ENCODE data around the gene MAGI2. TPM values are rescaled to one million over a fixed set of nuclear protein-coding genes. Genes with fewer than 3 reads are reported as not detected.
"Not testable (repeated sequence)": the region's sequence is repeated elsewhere in the genome, so short reads cannot be mapped to it uniquely, and the experiment has no call there.

MAGI2 gene
- total RNA-seq, 2 donors from 2014 or later: 0.08 to 0.19 TPM

DNA sequence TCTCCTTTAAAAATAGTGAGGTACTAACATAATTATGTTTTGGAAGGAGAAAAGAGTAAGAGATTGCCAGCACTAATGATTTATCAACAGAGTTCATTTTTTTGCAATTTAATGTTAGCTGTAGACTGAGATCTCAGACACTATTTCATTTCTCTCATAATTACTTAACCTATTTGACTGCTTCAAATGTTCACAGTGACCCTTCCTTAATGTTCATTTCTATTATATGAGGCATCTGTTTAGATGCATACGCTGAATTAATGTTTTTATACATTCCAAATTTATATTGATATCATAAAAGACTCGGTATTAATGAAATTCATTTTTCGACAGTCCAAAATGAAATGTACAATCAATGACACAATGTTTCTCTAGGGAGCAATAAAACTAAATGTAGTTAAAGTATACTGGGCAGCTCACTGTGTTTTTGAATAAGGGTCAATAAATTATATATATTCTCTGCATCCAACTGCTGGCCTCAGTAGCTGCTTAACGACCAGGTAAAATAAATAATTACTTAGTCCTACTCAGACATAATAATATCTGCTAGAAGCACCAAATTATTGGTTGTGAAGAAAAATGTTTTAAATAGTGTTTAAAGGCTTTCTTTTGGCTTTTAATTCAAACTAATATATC, 373.4 kb downstream of the MAGI2 start:
- no peaks in the 10 kb centered on the region for H3K4me1 Mint-ChIP-seq (ENCODE audit: low read depth in 2 of 2)
- no peaks in the 10 kb centered on the region for H3K27me3 Mint-ChIP-seq
- DNase-seq (ENCODE audit: low spot score) (no peak), ATAC-seq (no peak)
- H3K36me3 Mint-ChIP-seq: no peaks in the 10 kb centered on the region
- H3K4me3 Mint-ChIP-seq: no peak overlapping the region
- peaks cover 22% of the 10 kb centered on the region for H3K9me3 Mint-ChIP-seq
- H3K27ac Mint-ChIP-seq: no peak overlapping the region

DNA sequence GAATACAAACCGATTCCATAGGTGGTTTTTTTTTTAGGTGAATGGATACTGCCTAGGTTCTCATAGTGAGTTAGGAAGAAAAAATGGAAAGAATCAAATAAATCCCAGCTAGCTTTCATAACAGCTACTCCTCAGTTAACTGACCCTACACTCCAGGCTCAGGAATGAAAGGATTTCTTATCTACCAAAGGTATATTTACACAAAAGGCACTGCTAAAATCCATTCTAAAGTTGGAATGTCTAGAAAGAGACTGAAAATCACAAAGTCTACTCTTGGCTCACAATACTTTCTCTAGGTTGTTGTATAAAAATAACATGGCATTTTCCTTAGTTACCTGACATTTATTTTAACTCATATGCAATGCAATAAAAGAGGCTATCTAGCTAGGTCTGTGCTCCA, 375.2 kb downstream of the MAGI2 start:
- Mint-ChIP-seq H3K4me3 (no peak overlapping the region), H3K27ac (no peak overlapping the region), H3K4me1 (ENCODE audit: low read depth in 2 of 2) (no peaks in the 10 kb centered on the region), H3K27me3 (no peaks in the 10 kb centered on the region), H3K9me3 (peaks cover 25% of the 10 kb centered on the region), H3K36me3 (peaks cover 7% of the 10 kb centered on the region)
- no peak for ATAC-seq
- DNase-seq (ENCODE audit: low spot score): no peak

DNA sequence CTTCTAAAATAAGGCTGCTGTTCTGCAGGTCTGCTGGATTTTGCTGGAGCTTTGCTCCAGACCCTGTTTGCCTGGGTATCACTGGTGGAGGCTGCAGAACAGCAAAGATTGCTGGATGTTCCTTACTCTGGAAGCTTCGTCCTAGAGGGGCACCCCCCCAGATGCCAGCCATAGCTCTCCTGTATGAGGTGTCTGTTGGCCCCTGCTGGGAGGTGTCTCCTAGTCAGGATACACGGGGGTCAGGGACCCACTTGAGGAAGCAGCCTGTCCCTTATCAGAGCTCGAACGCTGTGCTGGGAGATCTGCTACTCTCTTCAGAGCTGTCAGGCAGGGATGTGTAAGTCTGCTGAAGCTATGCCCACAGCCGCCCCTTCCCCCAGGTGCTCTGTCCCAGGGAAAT, 382.3 kb downstream of the MAGI2 start:
- Mint-ChIP-seq H3K9me3 (peaks cover 31% of the 10 kb centered on the region), H3K36me3 (peaks cover 19% of the 10 kb centered on the region)
- ATAC-seq; DNase-seq (ENCODE audit: low spot score); H3K4me3 Mint-ChIP-seq; H3K27ac Mint-ChIP-seq; H3K4me1 Mint-ChIP-seq (ENCODE audit: low read depth in 2 of 2); H3K27me3 Mint-ChIP-seq: not testable (repeated sequence)

DNA sequence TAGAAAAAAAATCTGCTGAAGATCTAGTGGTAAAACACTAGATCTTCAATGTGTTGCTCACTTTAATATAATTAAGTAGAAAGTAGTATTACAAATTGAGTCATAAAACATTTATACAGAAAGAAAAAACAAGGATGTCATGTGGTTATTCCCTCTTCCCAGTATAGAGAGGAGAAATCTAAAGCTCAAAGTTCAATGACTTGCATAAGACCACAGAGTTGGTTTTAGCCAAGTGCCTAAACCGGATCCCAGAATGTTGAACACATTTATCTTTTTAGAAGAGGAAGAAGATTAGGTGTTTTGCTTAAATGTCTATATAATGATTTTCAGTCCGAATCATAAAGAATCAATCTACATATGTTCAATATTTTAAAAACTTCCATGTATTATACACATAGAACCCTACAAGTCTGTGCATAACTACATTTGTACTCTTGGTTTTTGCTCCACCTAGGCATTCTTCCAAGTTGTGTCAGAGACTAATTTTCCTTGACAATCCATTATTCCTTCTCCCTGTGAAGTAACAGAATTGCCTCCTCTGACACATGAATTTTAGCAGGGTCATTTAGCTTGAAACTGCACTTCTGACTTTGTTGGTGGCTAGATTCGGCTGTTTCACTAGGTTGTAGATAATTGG, 389.2 kb downstream of the MAGI2 start:
- H3K9me3 Mint-ChIP-seq: peaks cover 26% of the 10 kb centered on the region
- DNase-seq (ENCODE audit: low spot score) (no peak), ATAC-seq (no peak)
- no peak overlapping the region for H3K4me3 Mint-ChIP-seq
- H3K4me1 Mint-ChIP-seq (ENCODE audit: low read depth in 2 of 2): no peaks in the 10 kb centered on the region
- no peak overlapping the region for H3K27ac Mint-ChIP-seq
- peaks cover 12% of the 10 kb centered on the region for H3K36me3 Mint-ChIP-seq
- H3K27me3 Mint-ChIP-seq: no peaks in the 10 kb centered on the region

DNA sequence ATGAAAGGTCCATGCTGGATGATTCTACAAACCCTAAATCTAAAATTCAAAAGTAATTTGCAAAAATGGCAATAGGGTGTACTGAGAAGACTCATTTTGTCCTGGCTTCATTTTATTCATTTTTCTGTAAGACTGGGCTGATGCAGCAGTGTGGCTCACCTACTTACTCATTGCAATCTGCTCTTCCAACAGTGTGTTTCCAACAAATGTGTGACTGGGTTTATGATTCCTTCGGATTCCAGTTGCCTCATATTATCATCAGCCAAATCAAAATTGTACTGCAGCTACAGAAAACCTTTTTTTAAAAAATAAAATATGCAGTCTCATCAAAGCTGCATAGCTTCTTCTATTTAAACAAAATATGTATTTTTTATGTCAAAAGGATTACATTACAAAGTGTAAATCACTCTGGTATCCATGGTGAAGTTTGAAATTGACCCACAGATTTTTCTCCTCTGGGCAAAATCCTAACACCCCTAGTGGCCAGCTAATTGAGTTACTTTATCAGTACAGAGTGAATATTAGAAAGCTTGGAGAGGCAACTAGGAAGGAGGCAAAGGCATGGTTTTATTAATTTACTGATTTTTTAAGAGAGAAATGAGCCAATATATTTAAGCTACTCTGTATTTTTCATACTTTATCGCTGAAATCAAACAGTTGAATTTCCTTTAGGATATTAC, 390.3 kb downstream of the MAGI2 start:
- Mint-ChIP-seq H3K36me3 (peaks cover 6% of the 10 kb centered on the region), H3K9me3 (peaks cover 22% of the 10 kb centered on the region), H3K27ac (no peak overlapping the region), H3K4me1 (ENCODE audit: low read depth in 2 of 2) (no peaks in the 10 kb centered on the region), H3K27me3 (no peaks in the 10 kb centered on the region), H3K4me3 (no peak overlapping the region)
- DNase-seq (ENCODE audit: low spot score): no peak
- ATAC-seq: no peak

DNA sequence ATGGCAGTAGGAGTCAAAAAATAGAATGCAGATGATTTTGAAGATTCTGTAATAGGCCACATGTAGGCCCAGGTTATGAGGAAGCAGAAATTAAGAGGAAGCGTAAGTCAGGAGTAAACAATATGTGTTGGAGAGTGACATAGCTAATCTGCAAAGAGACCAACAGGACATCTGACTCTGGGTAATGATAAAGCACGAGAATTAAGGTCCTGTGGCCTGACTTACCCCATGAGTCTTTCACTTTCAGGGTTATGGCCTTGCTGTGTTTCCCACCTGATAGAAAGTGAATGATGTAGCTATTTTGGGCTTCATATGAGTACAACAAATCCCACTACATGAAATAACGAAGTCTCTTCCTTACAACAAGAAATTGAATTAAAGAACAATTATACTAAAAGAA, 393.0 kb downstream of the MAGI2 start:
- Mint-ChIP-seq H3K36me3 (no peaks in the 10 kb centered on the region), H3K4me3 (no peak overlapping the region), H3K9me3 (peaks cover 15% of the 10 kb centered on the region), H3K4me1 (ENCODE audit: low read depth in 2 of 2) (no peaks in the 10 kb centered on the region), H3K27me3 (no peaks in the 10 kb centered on the region), H3K27ac (no peak overlapping the region)
- DNase-seq (ENCODE audit: low spot score): no peak
- ATAC-seq: no peak

DNA sequence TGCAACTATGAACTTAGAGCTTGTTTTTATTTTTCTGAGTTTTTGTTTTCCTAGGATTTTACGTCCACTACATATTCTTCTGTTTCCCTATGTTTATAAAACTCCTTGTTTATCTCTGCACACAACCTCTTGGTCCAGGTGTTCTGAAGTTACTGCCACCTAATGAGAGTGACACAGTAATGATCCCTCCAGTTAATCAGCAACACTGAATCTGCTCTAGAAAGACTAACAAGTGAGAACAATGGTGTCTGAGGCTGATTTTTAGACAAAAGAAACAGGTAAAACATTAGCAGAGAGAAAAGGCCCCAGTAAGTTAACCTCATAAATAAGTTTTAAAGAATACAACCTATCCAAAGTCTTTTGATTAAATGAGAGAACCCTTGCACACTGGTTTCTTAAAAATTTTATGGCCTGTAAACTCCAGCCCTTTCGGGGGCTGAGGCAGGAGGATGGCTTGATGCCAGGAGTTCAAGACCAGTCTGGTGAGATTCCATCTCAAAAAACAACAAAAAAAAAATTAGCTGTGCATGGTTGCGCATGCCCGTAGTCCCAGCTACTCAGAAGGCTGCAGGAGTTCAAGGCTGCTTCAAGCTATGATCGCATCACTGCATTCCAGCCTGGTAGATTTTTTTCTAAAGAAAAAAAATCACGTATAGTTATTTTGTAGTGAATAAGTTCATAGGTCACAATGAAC, 397.6 kb downstream of the MAGI2 start:
- ATAC-seq (no peak), DNase-seq (ENCODE audit: low spot score) (no peak)
- Mint-ChIP-seq H3K27ac (no peak overlapping the region), H3K27me3 (no peaks in the 10 kb centered on the region), H3K4me3 (no peak overlapping the region), H3K4me1 (ENCODE audit: low read depth in 2 of 2) (no peaks in the 10 kb centered on the region), H3K9me3 (peaks cover 20% of the 10 kb centered on the region), H3K36me3 (peaks cover 9% of the 10 kb centered on the region)

DNA sequence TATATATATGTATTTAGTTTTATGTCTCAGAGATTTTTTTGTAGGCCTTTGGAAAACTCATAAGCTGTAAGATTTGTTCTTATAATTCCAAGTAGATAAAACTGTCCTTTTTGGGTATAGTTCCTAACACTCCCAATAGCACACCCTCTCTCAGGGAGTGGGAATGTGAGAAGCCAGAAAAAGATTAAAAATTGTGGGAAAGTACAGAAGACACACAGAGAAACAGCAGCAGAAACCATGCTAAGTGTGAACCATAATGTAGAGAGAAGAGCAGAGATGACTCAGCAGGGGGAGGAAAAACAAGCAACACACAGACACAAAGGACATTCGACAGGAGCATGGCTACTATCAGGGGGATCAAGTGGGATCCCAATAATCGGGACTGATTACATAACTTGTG, 401.6 kb downstream of the MAGI2 start:
- Mint-ChIP-seq H3K27ac (no peak overlapping the region), H3K4me1 (ENCODE audit: low read depth in 2 of 2) (no peaks in the 10 kb centered on the region), H3K27me3 (no peaks in the 10 kb centered on the region), H3K9me3 (peaks cover 13% of the 10 kb centered on the region), H3K4me3 (no peak overlapping the region), H3K36me3 (peaks cover 9% of the 10 kb centered on the region)
- DNase-seq (ENCODE audit: low spot score) (no peak), ATAC-seq (no peak)

DNA sequence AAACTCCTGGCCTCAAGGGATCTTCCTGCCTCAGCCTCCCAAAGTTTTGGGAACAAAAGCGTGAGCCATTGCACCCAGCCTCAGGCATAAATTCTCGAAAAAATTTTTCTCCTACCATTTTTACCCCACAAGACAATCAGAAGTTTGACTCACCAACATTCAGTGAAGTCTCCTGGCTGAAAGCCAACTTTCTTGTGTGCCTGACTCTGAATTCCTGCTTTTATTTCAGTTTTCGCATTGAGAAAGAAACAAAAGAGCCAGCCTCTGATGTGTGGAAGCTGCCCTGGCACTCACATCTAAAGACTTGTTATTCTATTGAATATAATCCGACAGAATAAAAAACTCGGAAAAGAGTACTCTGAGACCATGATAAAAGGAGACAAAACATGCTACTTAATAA, 402.9 kb downstream of the MAGI2 start:
- Mint-ChIP-seq H3K36me3 (peaks cover 9% of the 10 kb centered on the region), H3K27ac (no peak overlapping the region), H3K9me3 (peaks cover 13% of the 10 kb centered on the region), H3K4me3 (no peak overlapping the region), H3K4me1 (ENCODE audit: low read depth in 2 of 2) (no peaks in the 10 kb centered on the region), H3K27me3 (no peaks in the 10 kb centered on the region)
- ATAC-seq (no peak), DNase-seq (ENCODE audit: low spot score) (no peak)

DNA sequence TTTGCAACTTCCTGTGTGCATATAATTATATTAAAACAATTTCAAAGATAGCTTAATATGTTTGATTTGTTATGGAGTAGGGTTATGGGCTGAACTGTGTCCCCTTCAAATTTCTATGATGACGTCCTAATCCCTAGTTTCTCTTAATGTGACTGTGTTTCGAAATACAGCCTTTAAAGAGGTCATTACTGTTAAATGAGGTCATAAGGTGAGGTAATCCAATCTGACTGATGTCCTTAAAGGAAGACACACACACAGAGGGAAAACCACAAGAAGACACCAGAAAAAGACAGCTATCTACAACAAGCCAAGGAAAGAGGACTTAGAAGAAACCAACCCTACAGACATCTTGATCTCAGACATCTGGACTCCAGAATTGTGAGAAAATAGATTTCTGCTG, 407.4 kb downstream of the MAGI2 start:
- H3K27ac Mint-ChIP-seq: no peak overlapping the region
- H3K4me3 Mint-ChIP-seq: no peak overlapping the region
- DNase-seq (ENCODE audit: low spot score): no peak
- H3K27me3 Mint-ChIP-seq: no peaks in the 10 kb centered on the region
- H3K9me3 Mint-ChIP-seq: peaks cover 15% of the 10 kb centered on the region
- ATAC-seq: no peak
- H3K4me1 Mint-ChIP-seq (ENCODE audit: low read depth in 2 of 2): no peaks in the 10 kb centered on the region
- H3K36me3 Mint-ChIP-seq: peaks cover 10% of the 10 kb centered on the region

DNA sequence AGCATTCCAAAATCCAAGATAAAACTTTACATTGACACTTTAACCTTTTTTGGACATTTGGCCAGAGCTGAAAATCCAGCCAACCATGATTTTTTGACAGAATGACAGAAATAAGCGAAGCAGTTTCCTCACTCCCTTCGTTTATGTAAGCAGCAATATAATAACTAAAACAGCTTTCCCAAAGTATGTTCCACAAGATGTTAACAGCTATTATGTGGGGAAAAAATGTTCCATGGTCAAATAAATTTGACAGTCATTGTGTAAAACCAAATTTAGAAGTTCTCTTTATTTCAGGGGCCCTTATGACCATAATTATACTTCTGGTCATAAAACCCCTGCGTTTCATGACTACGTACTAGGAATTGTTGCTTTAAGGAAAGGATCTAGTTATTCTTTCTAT, 416.5 kb downstream of the MAGI2 start:
- H3K27ac Mint-ChIP-seq: no peak overlapping the region
- ATAC-seq (no peak), DNase-seq (ENCODE audit: low spot score) (no peak)
- H3K27me3 Mint-ChIP-seq: no peaks in the 10 kb centered on the region
- H3K4me3 Mint-ChIP-seq: no peak overlapping the region
- no peaks in the 10 kb centered on the region for H3K4me1 Mint-ChIP-seq (ENCODE audit: low read depth in 2 of 2)
- no peaks in the 10 kb centered on the region for H3K36me3 Mint-ChIP-seq
- H3K9me3 Mint-ChIP-seq: peaks cover 5% of the 10 kb centered on the region

DNA sequence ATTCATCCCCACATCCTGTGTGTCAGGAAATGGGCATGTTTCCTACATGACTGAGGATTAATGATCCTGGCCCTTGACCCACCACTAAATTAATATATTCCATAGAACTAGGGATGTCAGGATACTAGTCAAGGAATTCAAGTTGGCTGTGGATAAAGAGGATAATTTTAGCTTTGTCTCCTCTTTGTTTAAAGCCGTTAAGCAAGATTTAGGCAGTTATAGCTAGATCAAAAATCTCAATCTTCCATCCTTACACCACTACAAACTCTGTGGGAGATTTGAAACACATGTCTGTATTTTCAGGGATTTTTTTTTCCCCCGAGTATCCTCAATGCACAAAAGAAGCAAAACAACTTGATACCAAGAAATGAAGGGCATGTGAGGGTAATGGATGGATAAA, 417.1 kb downstream of the MAGI2 start:
- H3K27me3 Mint-ChIP-seq: no peaks in the 10 kb centered on the region
- no peak for ATAC-seq
- H3K9me3 Mint-ChIP-seq: peaks cover 5% of the 10 kb centered on the region
- no peaks in the 10 kb centered on the region for H3K4me1 Mint-ChIP-seq (ENCODE audit: low read depth in 2 of 2)
- no peak for DNase-seq (ENCODE audit: low spot score)
- H3K36me3 Mint-ChIP-seq: no peaks in the 10 kb centered on the region
- H3K27ac Mint-ChIP-seq: no peak overlapping the region
- no peak overlapping the region for H3K4me3 Mint-ChIP-seq

DNA sequence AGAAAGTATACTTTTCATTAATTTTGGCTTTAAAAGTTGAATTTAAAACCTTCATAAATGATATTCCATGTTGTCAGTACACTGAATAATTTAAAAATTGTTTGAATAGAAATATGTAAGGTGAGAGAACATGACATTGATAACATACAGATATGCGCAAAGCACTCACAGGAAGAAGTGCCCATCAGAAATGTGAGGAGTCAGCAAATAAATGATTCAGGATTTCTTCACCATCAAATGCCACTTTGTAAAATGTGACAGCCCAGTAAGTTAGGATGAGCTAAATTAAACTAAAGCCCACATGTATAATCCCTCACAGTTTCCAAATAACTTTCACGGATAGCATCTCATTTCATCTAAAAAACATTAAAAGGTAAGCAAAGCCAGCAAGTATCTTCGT, 417.6 kb downstream of the MAGI2 start:
- Mint-ChIP-seq H3K36me3 (no peaks in the 10 kb centered on the region), H3K4me3 (no peak overlapping the region), H3K9me3 (peaks cover 8% of the 10 kb centered on the region), H3K4me1 (ENCODE audit: low read depth in 2 of 2) (no peaks in the 10 kb centered on the region), H3K27ac (no peak overlapping the region), H3K27me3 (no peaks in the 10 kb centered on the region)
- no peak for DNase-seq (ENCODE audit: low spot score)
- ATAC-seq: no peak

DNA sequence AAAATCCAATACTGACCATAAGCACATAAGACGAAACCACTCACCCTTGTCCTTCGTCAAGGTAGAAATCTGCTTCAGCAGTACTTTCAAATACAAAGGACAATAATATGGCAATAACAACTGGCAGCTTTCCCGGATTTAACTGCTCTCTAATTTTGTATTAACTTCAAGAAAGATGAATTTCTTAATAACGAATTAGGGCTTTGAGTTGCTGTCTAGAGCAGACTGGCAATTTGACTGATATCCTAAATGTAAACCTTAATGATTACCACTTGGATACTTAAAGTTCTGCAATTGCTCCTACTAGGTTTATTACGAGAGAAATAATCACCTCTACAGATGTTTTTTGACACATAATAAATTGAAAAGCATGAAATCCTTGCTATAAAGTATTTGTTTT, 418.7 kb downstream of the MAGI2 start:
- Mint-ChIP-seq H3K4me1 (ENCODE audit: low read depth in 2 of 2) (no peaks in the 10 kb centered on the region), H3K9me3 (peaks cover 8% of the 10 kb centered on the region), H3K4me3 (no peak overlapping the region), H3K27ac (no peak overlapping the region), H3K36me3 (no peaks in the 10 kb centered on the region), H3K27me3 (no peaks in the 10 kb centered on the region)
- DNase-seq (ENCODE audit: low spot score) (no peak), ATAC-seq (no peak)
